CD8-positive, alpha-beta memory T cell (primary cell): ENCODE results near the gene FAM20A. TPM values are rescaled to one million over a fixed set of nuclear protein-coding genes. Genes with fewer than 3 reads are reported as not detected.
A peak's percentile ranks its signal among the peaks of the same experiment; 100 is the strongest.

Experiments used
- CTCF ChIA-PET: fragments of 350-600 bp; sonication (Branson Sonifier 250); formaldehyde crosslinking; loops from one replicate; lab custom pipeline; 2021; ENCODE audit warnings: antibody characterized with exemption; lab: Charles Lee
- POLR2A ChIA-PET: fragments of 350-600 bp; sonication (Branson Sonifier 250); formaldehyde crosslinking; loops from one replicate; lab custom pipeline; 2021; ENCODE audit warnings: antibody characterized with exemption; lab: Charles Lee
- DNase-seq, 5 donors: peaks; one replicate each; pipeline versions ENCODE4 v3.0.0 to v3.0.0-alpha.2; 2020 to 2022; ENCODE audit warnings: mixed read lengths in 1 of 5
- H3K27ac ChIP-seq: one replicate; pipeline ENCODE4 v1.7.0; 2013; ENCODE audit warnings: low read depth, mild to moderate bottlenecking, low read length, moderate library complexity
- H3K27me3 ChIP-seq: 2 replicates; pipeline ENCODE4 v1.7.0; 2013; ENCODE audit warnings: low read length, mild to moderate bottlenecking; ENCODE audit not compliant: insufficient read depth, poor library complexity, severe bottlenecking
- H3K36me3 ChIP-seq: 2 replicates; pipeline ENCODE4 v1.7.0; 2013; ENCODE audit warnings: mild to moderate bottlenecking, low read length, moderate library complexity; ENCODE audit not compliant: insufficient read depth
- H3K4me1 ChIP-seq: 2 replicates; pipeline ENCODE4 v1.7.0; 2013; ENCODE audit warnings: mild to moderate bottlenecking, low read length, moderate library complexity; ENCODE audit not compliant: insufficient read depth
- H3K4me3 ChIP-seq: 2 replicates; pipeline ENCODE4 v1.7.0; 2013; ENCODE audit warnings: mild to moderate bottlenecking, low read length
- H3K9me3 ChIP-seq: 2 replicates; pipeline ENCODE4 v1.7.0; 2013; ENCODE audit warnings: mild to moderate bottlenecking, low read length
- H3K27ac Mint-ChIP-seq, 8 donors: one replicate each; pipeline ENCODE4 v1.8.0; 2020 to 2021; ENCODE audit warnings: mixed read lengths in 8 of 8, mild to moderate bottlenecking in 6 of 8, inconsistent platforms in 3 of 8, moderate library complexity in 3 of 8
- H3K27me3 Mint-ChIP-seq, 2 donors: one replicate each; pipeline ENCODE4 v1.8.0; 2020 to 2021; ENCODE audit warnings: mixed read lengths in 2 of 2, mild to moderate bottlenecking in 1 of 2, moderate library complexity in 1 of 2
- H3K36me3 Mint-ChIP-seq, 3 donors: one replicate each; pipeline ENCODE4 v1.8.0; 2020 to 2021; ENCODE audit warnings: mixed read lengths in 3 of 3, inconsistent platforms in 1 of 3, mild to moderate bottlenecking in 1 of 3
- H3K4me1 Mint-ChIP-seq, 3 donors: one replicate each; pipeline ENCODE4 v1.8.0; 2020 to 2021; ENCODE audit warnings: mixed read lengths in 3 of 3, inconsistent platforms in 1 of 3, mild to moderate bottlenecking in 1 of 3
- H3K4me3 Mint-ChIP-seq, 7 donors: one replicate each; pipeline ENCODE4 v1.8.0; 2020 to 2021; ENCODE audit warnings: mixed read lengths in 7 of 7, mild to moderate bottlenecking in 6 of 7, moderate library complexity in 4 of 7, inconsistent platforms in 2 of 7
- H3K9me3 Mint-ChIP-seq, 5 donors: one replicate each; pipeline ENCODE4 v1.8.0; 2020 to 2022; ENCODE audit warnings: mixed read lengths in 5 of 5, mild to moderate bottlenecking in 3 of 5, moderate library complexity in 2 of 5, inconsistent platforms in 1 of 5
- polyA plus RNA-seq: library from polyadenylated mRNA; unstranded; fragments of 300-500 nt; fragmentation: Illumina TruSeq; gene quantifications from one replicate; pipeline ENCODE4 v1.2.3, GENCODE V29; 2021
- total RNA-seq, 2 experiments: library from RNA; stranded (reverse); gene quantifications; one replicate each; pipeline ENCODE4 v1.2.3, GENCODE V29; 2021

FAM20A gene
- total and polyA plus RNA-seq, 3 experiments from 2014 or later: 0.07 TPM; not detected in 2

DNA sequence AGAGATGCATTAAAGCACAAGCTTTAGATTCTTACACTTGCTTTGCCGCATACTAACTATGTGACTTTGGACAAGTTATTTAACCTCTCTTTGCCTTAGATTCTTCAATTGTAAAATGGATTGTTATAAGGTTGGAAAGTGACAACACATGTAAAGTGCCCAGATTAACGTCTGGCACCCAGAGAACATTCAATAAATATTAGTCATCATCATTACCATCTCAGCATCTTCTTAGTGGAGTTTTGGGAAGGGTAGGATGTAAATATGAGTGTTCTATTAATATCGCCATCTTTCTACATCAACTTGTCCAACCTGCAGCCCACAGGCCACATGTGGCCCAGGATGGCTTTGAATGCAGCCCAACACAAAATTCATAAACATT is 27.4 kb upstream of the FAM20A start:
- Histone ChIP-seq H3K4me1 (no peaks in the 10 kb centered on the region), H3K27me3 (no peaks in the 10 kb centered on the region), H3K36me3 (no peaks in the 10 kb centered on the region), H3K9me3 (no peaks in the 10 kb centered on the region), H3K4me3 (no peak overlapping the region), H3K27ac (no peak overlapping the region)
- Mint-ChIP-seq H3K27ac (peak overlapping the region in 1 of 8 donors; percentile 47), H3K4me1 (no peaks in the 10 kb centered on the region), H3K9me3 (no peaks in the 10 kb centered on the region), H3K36me3 (no peaks in the 10 kb centered on the region), H3K27me3 (peaks cover 6 to 14% of the 10 kb centered on the region in 2 donors), H3K4me3 (no peak overlapping the region)
- POLR2A ChIA-PET: no interaction called here
- CTCF ChIA-PET: no interaction called here
- no peak for DNase-seq

- no peak overlapping the region for H3K4me3 ChIP-seq
- H3K36me3 ChIP-seq: no peaks in the 10 kb centered on the region
- no peaks in the 10 kb centered on the region for H3K4me1 Mint-ChIP-seq
- H3K4me1 ChIP-seq: no peaks in the 10 kb centered on the region
- CTCF ChIA-PET: no interaction called here
- H3K4me3 Mint-ChIP-seq: no peak overlapping the region
- H3K36me3 Mint-ChIP-seq: no peaks in the 10 kb centered on the region
- no peaks in the 10 kb centered on the region for H3K9me3 Mint-ChIP-seq
- H3K27me3 Mint-ChIP-seq: peaks cover 6 to 14% of the 10 kb centered on the region in 2 donors
- POLR2A ChIA-PET: no interaction called here
- DNase-seq: no peak
- peak overlapping the region in 1 of 8 donors; percentile 47 for H3K27ac Mint-ChIP-seq
- no peaks in the 10 kb centered on the region for H3K9me3 ChIP-seq
- no peak overlapping the region for H3K27ac ChIP-seq
- no peaks in the 10 kb centered on the region for H3K27me3 ChIP-seq
Observed at GRCh38 chr17:68627956-68628575, 26.9 kb upstream of the FAM20A start.

- Mint-ChIP-seq H3K4me1 (no peaks in the 10 kb centered on the region), H3K36me3 (no peaks in the 10 kb centered on the region), H3K27ac (no peak overlapping the region), H3K27me3 (peaks cover 3 to 21% of the 10 kb centered on the region in 2 donors), H3K9me3 (no peaks in the 10 kb centered on the region), H3K4me3 (no peak overlapping the region)
- POLR2A ChIA-PET: no interaction called here
- H3K9me3 ChIP-seq: no peaks in the 10 kb centered on the region
- no peaks in the 10 kb centered on the region for H3K27me3 ChIP-seq
- no peak overlapping the region for H3K27ac ChIP-seq
- DNase-seq: no peak
- no peak overlapping the region for H3K4me3 ChIP-seq
- H3K4me1 ChIP-seq: no peaks in the 10 kb centered on the region
- H3K36me3 ChIP-seq: no peaks in the 10 kb centered on the region
- CTCF ChIA-PET: no interaction called here
Observed at GRCh38 chr17:68624381-68624780, 23.2 kb upstream of the FAM20A start.

DNA sequence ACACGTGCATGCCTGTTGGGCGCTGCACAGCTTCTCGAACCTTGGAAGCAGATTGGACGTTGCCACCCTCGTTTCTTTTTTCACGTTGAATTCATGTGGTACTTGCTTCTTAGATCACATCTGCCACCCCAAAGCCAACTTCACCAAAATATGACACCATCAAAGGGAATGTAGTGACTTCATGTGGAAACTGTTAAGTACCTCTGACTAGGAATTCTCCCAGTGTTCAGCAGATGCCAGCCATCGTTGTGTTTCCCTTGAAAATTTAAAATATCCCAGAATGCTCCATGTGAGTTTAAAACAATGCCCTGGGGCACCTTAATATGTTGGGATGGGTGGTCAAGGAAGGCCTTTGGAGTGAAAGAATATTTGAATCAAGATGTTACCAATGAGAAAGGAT is 22.6 kb upstream of the FAM20A start:
- H3K36me3 ChIP-seq: no peaks in the 10 kb centered on the region
- no peak overlapping the region for H3K4me3 Mint-ChIP-seq
- H3K9me3 Mint-ChIP-seq: no peaks in the 10 kb centered on the region
- no peaks in the 10 kb centered on the region for H3K9me3 ChIP-seq
- ChIA-PET POLR2A (no interaction called here), CTCF (no interaction called here)
- peaks cover 0 to 1% (median 0%) of the 10 kb centered on the region in 3 donors for H3K36me3 Mint-ChIP-seq
- H3K4me1 ChIP-seq: no peaks in the 10 kb centered on the region
- no peaks in the 10 kb centered on the region for H3K27me3 ChIP-seq
- no peak overlapping the region for H3K4me3 ChIP-seq
- no peak overlapping the region for H3K27ac Mint-ChIP-seq
- no peak for DNase-seq
- no peak overlapping the region for H3K27ac ChIP-seq
- no peaks in the 10 kb centered on the region for H3K4me1 Mint-ChIP-seq
- H3K27me3 Mint-ChIP-seq: peaks cover 3 to 24% of the 10 kb centered on the region in 2 donors

DNA sequence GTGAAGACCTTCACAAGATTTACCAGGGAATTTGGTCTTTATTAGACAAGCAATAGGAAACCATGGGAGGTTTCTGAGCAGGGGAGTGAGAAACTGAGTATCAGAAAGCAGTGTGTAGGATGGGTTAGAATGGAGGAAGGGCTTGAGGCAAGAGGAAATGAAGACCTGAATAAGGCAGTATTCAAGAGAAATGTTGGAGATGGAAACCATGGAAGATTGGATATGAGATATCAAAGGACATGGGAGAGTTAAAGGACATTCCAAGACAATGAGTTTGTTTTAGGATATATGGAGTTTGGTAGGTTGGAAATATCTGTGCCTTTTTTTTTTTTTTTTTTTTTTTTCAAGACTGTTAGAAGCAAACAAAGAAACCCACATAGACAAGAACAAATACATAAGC is 21.3 kb upstream of the FAM20A start:
- no peak for DNase-seq
- Histone ChIP-seq H3K27me3 (no peaks in the 10 kb centered on the region), H3K9me3 (no peaks in the 10 kb centered on the region), H3K36me3 (no peaks in the 10 kb centered on the region), H3K4me1 (no peaks in the 10 kb centered on the region), H3K4me3 (no peak overlapping the region), H3K27ac (no peak overlapping the region)
- Mint-ChIP-seq H3K9me3 (peaks cover 0 to 3% (median 0%) of the 10 kb centered on the region in 5 donors), H3K27ac (no peak overlapping the region), H3K4me1 (no peaks in the 10 kb centered on the region), H3K27me3 (peaks cover 5 to 31% of the 10 kb centered on the region in 2 donors), H3K4me3 (no peak overlapping the region), H3K36me3 (peaks cover 0 to 4% (median 0%) of the 10 kb centered on the region in 3 donors)
- ChIA-PET POLR2A (no interaction called here), CTCF (no interaction called here)

GRCh38 chr17:68621065-68621464 is 19.9 kb upstream of the FAM20A start:
- Mint-ChIP-seq H3K27ac (no peak overlapping the region), H3K36me3 (peaks cover 0 to 4% (median 0%) of the 10 kb centered on the region in 3 donors), H3K27me3 (peaks cover 13 to 40% of the 10 kb centered on the region in 2 donors), H3K9me3 (peaks cover 0 to 3% (median 0%) of the 10 kb centered on the region in 5 donors), H3K4me1 (no peaks in the 10 kb centered on the region), H3K4me3 (no peak overlapping the region)
- Histone ChIP-seq H3K9me3 (no peaks in the 10 kb centered on the region), H3K4me1 (no peaks in the 10 kb centered on the region), H3K27ac (no peak overlapping the region), H3K36me3 (no peaks in the 10 kb centered on the region), H3K27me3 (no peaks in the 10 kb centered on the region), H3K4me3 (no peak overlapping the region)
- POLR2A ChIA-PET: no interaction called here
- no peak for DNase-seq
- CTCF ChIA-PET: no interaction called here

DNA sequence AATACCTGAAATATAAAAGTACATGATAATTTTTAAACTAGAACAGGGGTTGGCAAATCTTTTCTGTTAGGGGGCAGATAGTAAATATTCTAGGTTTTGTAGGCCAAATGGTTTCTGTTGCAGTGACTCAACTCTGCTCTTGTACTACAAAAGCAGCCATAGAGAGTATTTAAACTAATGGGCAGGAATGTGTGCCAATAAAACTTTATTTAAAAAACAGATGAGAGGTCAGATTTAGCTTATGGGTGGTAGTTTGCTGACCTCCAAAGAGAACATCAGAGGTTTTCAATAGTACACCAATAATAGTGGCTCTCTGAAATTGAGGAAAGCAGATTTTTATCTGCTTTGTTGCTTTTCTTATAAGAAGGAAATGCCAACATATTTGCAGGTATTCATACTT is 15.2 kb upstream of the FAM20A start:
- Histone ChIP-seq H3K4me1 (no peaks in the 10 kb centered on the region), H3K36me3 (no peaks in the 10 kb centered on the region), H3K27ac (no peak overlapping the region), H3K27me3 (no peaks in the 10 kb centered on the region), H3K4me3 (no peak overlapping the region), H3K9me3 (no peaks in the 10 kb centered on the region)
- peaks cover 16 to 59% of the 10 kb centered on the region in 2 donors for H3K27me3 Mint-ChIP-seq
- peaks cover 0 to 4% (median 0%) of the 10 kb centered on the region in 3 donors for H3K36me3 Mint-ChIP-seq
- H3K4me3 Mint-ChIP-seq: no peak overlapping the region
- DNase-seq: no peak
- no peaks in the 10 kb centered on the region for H3K4me1 Mint-ChIP-seq
- peaks cover 0 to 4% (median 2%) of the 10 kb centered on the region in 5 donors for H3K9me3 Mint-ChIP-seq
- CTCF ChIA-PET: no interaction called here
- POLR2A ChIA-PET: no interaction called here
- no peak overlapping the region for H3K27ac Mint-ChIP-seq

DNA sequence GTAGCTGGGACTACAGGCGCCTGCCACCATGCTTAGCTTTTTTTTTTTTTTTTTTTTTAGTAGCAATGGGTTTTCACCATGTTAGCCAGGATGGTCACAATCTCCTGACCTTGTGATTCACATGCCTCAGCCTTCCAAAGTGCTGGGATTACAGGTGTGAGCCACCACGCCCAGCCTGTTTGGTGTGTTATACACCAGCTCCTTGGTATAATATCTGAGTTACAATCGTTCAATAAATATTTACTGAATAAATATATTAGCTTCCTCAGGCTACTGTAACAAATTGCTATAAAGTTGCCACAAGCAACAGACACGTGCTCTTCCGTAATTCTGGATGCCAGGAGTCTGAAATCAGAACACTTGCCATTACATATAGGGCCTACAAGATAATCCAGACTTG is 13.6 kb upstream of the FAM20A start:
- no peaks in the 10 kb centered on the region for H3K36me3 ChIP-seq
- POLR2A ChIA-PET: no interaction called here
- CTCF ChIA-PET: no interaction called here
- H3K4me3 ChIP-seq: no peak overlapping the region
- Mint-ChIP-seq H3K27me3 (peaks cover 16 to 58% of the 10 kb centered on the region in 2 donors), H3K4me1 (no peaks in the 10 kb centered on the region), H3K4me3 (no peak overlapping the region), H3K36me3 (peaks cover 0 to 4% (median 1%) of the 10 kb centered on the region in 3 donors), H3K9me3 (peaks cover 15 to 20% (median 16%) of the 10 kb centered on the region in 5 donors), H3K27ac (no peak overlapping the region)
- H3K9me3 ChIP-seq: peaks cover 5% of the 10 kb centered on the region
- H3K4me1 ChIP-seq: no peaks in the 10 kb centered on the region
- no peaks in the 10 kb centered on the region for H3K27me3 ChIP-seq
- no peak overlapping the region for H3K27ac ChIP-seq
- DNase-seq: no peak
